GM12872 (cell line): ENCODE data around the gene FLT4.

Experiments used
- CTCF ChIP-seq: IDR thresholded peaks from 3 replicates; pipeline ENCODE4 v1.5.1; 2011; ENCODE audit warnings: low read depth, mild to moderate bottlenecking, low read length, moderate library complexity; ENCODE audit not compliant: insufficient read depth

The FLT4 gene

GRCh38 chr5:180673371-180674089 is 24.1 kb upstream of the FLT4 start:
- TF ChIP-seq CTCF: no peak

DNA sequence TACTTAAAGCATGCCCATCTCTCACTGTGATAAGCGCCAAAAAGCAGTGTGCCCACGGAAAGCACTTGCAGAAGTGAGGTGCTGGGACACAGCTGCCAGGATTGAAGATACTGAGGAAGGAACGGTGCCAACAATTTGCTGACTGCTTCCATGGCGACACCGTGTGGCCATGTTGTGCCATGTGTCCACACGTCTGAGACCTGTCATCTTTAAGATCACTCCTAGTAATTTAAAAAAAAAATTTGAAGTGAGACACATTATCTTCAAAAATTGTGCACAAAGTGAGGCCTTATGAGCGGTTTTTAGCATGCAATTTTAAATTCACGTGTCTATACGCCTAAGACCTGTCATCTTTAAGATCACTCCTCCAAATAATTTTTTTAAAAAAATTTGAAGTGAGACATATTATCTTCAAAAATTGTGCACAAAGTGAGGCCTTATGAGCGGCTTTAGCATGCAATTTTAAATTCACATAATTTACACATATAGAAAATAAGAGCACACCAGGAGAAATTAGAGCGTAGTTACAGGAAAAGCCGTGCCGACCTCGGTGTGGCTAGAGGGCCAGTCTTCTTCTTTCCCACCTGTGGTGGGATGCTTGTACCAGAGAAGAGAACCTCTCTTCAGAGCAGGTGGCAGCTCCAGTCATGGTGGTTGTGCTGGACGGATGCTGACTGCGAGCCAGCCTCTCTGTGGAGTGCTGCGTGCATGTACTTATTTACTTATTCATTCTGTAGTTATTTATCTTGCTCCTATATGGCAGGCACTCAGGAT is 21.4 kb upstream of the FLT4 start:
- peak; percentile 85 for TF ChIP-seq CTCF

DNA sequence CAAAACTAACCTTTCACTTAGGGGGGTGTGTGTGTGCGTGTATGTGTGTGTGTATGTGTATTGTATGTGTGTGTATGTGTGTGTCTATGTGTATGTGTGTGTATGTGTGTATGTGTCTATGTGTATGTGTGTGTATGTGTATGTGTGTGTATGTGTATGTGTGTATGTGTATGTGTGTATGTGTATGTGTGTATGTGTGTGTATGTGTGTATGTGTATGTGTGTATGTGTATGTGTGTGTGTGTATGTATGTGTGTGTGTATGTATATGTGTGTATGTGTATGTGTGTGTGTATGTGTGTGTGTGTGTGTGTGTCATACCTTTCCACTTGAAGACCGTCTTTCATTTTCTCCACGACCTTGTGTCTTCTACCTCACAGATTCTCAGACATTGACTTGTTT is 20.8 kb upstream of the FLT4 start:
- no peak for TF ChIP-seq CTCF

DNA sequence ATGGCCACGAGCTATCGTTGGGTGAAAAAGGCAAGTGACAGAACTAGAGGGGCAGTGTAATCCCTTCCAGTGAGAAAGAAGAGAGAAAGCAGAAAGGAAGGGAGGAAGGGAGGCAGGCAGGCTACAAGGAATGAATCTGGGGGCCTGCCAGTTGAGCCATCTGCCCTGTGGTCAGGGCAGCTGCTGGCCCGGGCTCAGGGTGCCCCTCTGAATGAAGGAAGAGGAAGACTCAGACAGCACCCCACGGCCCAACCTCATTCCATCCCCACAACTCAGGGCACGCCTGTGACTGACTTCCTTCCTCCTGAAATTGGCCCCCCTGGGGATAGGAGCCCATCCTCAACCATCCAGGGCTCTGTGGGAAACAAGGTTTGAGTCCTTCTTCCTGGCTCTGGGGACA is 20.3 kb upstream of the FLT4 start:
- TF ChIP-seq CTCF: no peak

DNA sequence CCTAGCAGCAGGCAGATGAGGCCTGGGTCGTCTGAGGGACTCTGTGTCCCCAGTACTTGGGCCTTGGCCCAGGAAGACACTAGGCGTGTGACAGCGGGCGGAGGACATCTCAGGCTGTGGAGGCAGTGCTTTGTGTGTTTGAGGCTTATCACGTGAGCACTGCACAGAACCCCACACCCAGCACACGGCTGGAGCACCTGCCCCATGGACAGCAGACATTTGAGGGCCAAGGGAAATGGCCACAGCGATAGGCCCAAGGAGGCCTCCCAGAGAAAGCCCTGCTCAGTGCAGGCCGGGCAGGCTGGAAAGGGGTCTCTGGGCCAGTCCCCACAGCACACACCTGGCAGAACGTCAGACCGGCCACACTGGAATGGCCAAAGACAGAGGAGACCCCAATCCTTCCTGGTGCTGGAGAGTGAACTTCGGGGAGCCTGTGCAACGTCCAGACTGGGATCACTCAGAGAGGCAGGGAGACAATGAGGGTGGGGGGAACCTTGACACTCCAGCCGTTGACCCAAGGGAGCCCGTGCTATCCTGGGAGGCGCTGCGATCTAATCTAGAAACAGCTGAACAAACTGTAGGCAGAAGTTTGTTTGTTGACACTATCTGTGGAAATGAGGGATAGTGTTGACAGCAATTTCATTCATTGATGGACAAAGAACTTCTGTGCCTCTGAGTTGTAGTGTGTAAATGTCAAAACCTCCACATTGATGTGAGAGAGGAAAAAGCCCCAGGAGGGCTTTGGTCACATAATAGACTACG is 19.6 kb upstream of the FLT4 start:
- TF ChIP-seq CTCF: no peak

- no peak for TF ChIP-seq CTCF
These were observed 17.4 kb upstream of the FLT4 start for GRCh38 chr5:180666812-180667211.

DNA sequence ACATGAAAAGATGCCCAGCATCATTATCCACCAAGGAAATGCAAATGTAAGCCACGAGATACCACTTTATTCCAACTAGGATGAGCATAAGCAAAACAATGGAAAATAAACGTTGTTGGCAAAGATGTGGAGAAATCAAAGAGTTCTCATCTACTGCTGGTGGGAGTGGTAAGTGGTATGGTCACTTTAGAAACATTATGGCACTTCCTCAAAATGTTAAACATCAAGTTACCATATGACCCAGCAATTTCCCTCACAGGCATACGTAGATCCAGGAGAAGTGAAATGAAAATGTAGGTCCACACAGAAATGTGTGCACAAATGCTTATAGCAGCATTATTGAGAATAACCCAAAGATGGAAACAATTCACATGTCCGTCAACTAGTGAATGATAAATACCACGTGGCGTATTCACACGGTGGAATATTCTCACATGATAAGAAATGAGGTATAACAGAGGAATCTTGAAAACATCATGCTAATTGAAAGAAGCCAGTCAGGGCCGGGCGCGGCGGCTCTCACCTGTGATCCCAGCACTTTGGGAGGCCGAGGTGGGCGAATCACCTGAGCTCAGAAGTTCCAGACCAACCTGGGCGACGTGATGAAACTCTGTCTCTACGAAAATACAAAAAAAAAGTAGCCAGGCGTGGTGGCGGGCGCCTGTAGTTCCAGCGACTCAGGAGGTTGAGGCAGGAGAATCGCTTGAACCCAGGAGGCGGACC is 16.4 kb upstream of the FLT4 start:
- TF ChIP-seq CTCF: no peak
